Measurements from ENCODE around the gene MILR1. TPM values are rescaled to one million over a fixed set of nuclear protein-coding genes. Genes with fewer than 3 reads are reported as not detected.

Gene MILR1
- total RNA-seq, 1 experiment from 2014 or later: 13.3 TPM

- no peaks in the 10 kb centered on the region for H3K9me3 ChIP-seq (ENCODE audit: low read length)
- TF ChIP-seq EZH2 (IDR thresholded peaks at IDR 0.05; ENCODE audit: low read length, unreplicated experiment) (no peak), EZH2phosphoT487 (IDR thresholded peaks at IDR 0.05; ENCODE audit: borderline replicate concordance, low read length) (no peak)
- TF ChIP-seq, protein P1, sequence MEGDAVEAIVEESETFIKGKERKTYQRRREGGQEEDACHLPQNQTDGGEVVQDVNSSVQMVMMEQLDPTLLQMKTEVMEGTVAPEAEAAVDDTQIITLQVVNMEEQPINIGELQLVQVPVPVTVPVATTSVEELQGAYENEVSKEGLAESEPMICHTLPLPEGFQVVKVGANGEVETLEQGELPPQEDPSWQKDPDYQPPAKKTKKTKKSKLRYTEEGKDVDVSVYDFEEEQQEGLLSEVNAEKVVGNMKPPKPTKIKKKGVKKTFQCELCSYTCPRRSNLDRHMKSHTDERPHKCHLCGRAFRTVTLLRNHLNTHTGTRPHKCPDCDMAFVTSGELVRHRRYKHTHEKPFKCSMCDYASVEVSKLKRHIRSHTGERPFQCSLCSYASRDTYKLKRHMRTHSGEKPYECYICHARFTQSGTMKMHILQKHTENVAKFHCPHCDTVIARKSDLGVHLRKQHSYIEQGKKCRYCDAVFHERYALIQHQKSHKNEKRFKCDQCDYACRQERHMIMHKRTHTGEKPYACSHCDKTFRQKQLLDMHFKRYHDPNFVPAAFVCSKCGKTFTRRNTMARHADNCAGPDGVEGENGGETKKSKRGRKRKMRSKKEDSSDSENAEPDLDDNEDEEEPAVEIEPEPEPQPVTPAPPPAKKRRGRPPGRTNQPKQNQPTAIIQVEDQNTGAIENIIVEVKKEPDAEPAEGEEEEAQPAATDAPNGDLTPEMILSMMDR (conservative IDR thresholded peaks at IDR 0.05; ENCODE audit: low read depth, low read length): no peak
- no peak for ATAC-seq
- no TSS peak for BruUV-seq (replicated peaks)
- H2AFZ ChIP-seq (ENCODE audit: low read length): no peak overlapping the region
- POLR2A ChIA-PET (ENCODE audit: unreplicated experiment): no interaction called here
- no peak overlapping the region for H3K27ac ChIP-seq (ENCODE audit: low read length)
- DNase-seq: no peak
- no peak overlapping the region for H3K4me2 ChIP-seq (ENCODE audit: low read length)
- no peaks in the 10 kb centered on the region for H4K20me1 ChIP-seq (ENCODE audit: low read length)
- CTCF ChIA-PET: no interaction called here
- H3K4me3 ChIP-seq (ENCODE audit: low read length): no peak overlapping the region
- H3F3A ChIP-seq (ENCODE audit: low read length, unreplicated experiment): no peaks in the 10 kb centered on the region
- H3K36me3 ChIP-seq (ENCODE audit: low read depth, low read length): peaks cover 21% of the 10 kb centered on the region
- H3K4me1 ChIP-seq (ENCODE audit: insufficient read depth, low read length): no peaks in the 10 kb centered on the region
- no peaks in the 10 kb centered on the region for H3K79me2 ChIP-seq (ENCODE audit: low read length)
- intact Hi-C loops (cut with micrococcal nuclease): loop anchor here (1.0 kb wide), 1 partner anchor 58 kb away; no protein-coding TSS in a partner anchor
- H3K9me2 ChIP-seq (replicated peaks; ENCODE audit: low read length): no peaks in the 10 kb centered on the region
- no peak overlapping the region for H3K9ac ChIP-seq (ENCODE audit: low read length)
- no peaks in the 10 kb centered on the region for H3K27me3 ChIP-seq (ENCODE audit: low read length)
Observed at GRCh38 chr17:64477849-64478248, 28.9 kb downstream of the MILR1 start.

- TF ChIP-seq EZH2 (IDR thresholded peaks at IDR 0.05; ENCODE audit: low read length, unreplicated experiment): no peak
- TF ChIP-seq EZH2phosphoT487 (IDR thresholded peaks at IDR 0.05; ENCODE audit: borderline replicate concordance, low read length): no peak
- TF ChIP-seq, protein P1 (conservative IDR thresholded peaks at IDR 0.05; ENCODE audit: low read depth, low read length): no peak
- ATAC-seq: no peak
- DNase-seq: no peak
- no peaks in the 10 kb centered on the region for H3K79me2 ChIP-seq (ENCODE audit: low read length)
- peaks cover 24% of the 10 kb centered on the region for H3K36me3 ChIP-seq (ENCODE audit: low read depth, low read length)
- no peaks in the 10 kb centered on the region for H3K9me3 ChIP-seq (ENCODE audit: low read length)
- no peak overlapping the region for H3K4me3 ChIP-seq (ENCODE audit: low read length)
- ChIA-PET POLR2A (ENCODE audit: unreplicated experiment) (no interaction called here), CTCF (no interaction called here)
- no peaks in the 10 kb centered on the region for H3K4me1 ChIP-seq (ENCODE audit: insufficient read depth, low read length)
- H3K4me2 ChIP-seq (ENCODE audit: low read length): no peak overlapping the region
- H3K27me3 ChIP-seq (ENCODE audit: low read length): no peaks in the 10 kb centered on the region
- intact Hi-C loops (cut with micrococcal nuclease): no loop called here
- no peaks in the 10 kb centered on the region for H3K9me2 ChIP-seq (replicated peaks; ENCODE audit: low read length)
- BruUV-seq (replicated peaks): no TSS peak
- no peak overlapping the region for H3K9ac ChIP-seq (ENCODE audit: low read length)
- no peaks in the 10 kb centered on the region for H4K20me1 ChIP-seq (ENCODE audit: low read length)
- H3F3A ChIP-seq (ENCODE audit: low read length, unreplicated experiment): no peaks in the 10 kb centered on the region
- H2AFZ ChIP-seq (ENCODE audit: low read length): no peak overlapping the region
- H3K27ac ChIP-seq (ENCODE audit: low read length): no peak overlapping the region
Observed at GRCh38 chr17:64480951-64481350, 32.0 kb downstream of the MILR1 start.

GRCh38 chr17:64484380-64484779, 35.5 kb downstream of the MILR1 start:
- no peak overlapping the region for H3K9ac ChIP-seq (ENCODE audit: low read length)
- no peaks in the 10 kb centered on the region for H3K79me2 ChIP-seq (ENCODE audit: low read length)
- H3K4me1 ChIP-seq (ENCODE audit: insufficient read depth, low read length): no peaks in the 10 kb centered on the region
- H3K9me3 ChIP-seq (ENCODE audit: low read length): no peaks in the 10 kb centered on the region
- H3K27me3 ChIP-seq (ENCODE audit: low read length): no peaks in the 10 kb centered on the region
- H3K4me2 ChIP-seq (ENCODE audit: low read length): no peak overlapping the region
- H4K20me1 ChIP-seq (ENCODE audit: low read length): no peaks in the 10 kb centered on the region
- H3K9me2 ChIP-seq (replicated peaks; ENCODE audit: low read length): no peaks in the 10 kb centered on the region
- POLR2A ChIA-PET (ENCODE audit: unreplicated experiment): no interaction called here
- H3K4me3 ChIP-seq (ENCODE audit: low read length): no peak overlapping the region
- H3K27ac ChIP-seq (ENCODE audit: low read length): no peak overlapping the region
- no TSS peak for BruUV-seq (replicated peaks)
- H2AFZ ChIP-seq (ENCODE audit: low read length): no peak overlapping the region
- intact Hi-C loops (cut with micrococcal nuclease): no loop called here
- DNase-seq: no peak
- CTCF ChIA-PET: no interaction called here
- no peaks in the 10 kb centered on the region for H3F3A ChIP-seq (ENCODE audit: low read length, unreplicated experiment)
- ATAC-seq: no peak
- TF ChIP-seq, protein P1 (conservative IDR thresholded peaks at IDR 0.05; ENCODE audit: low read depth, low read length): no peak
- TF ChIP-seq EZH2 (IDR thresholded peaks at IDR 0.05; ENCODE audit: low read length, unreplicated experiment) (no peak), EZH2phosphoT487 (IDR thresholded peaks at IDR 0.05; ENCODE audit: borderline replicate concordance, low read length) (no peak)
- peaks cover 19% of the 10 kb centered on the region for H3K36me3 ChIP-seq (ENCODE audit: low read depth, low read length)
